ENCODE data around the gene ARHGAP26.

The ARHGAP26 gene

GRCh38 chr5:142789206-142789605, 19.0 kb downstream of the ARHGAP26 start:
- H3K4me2 ChIP-seq (ENCODE audit: low read length) = no peak overlapping the region

GRCh38 chr5:142792012-142792864, 22.1 kb downstream of the ARHGAP26 start:
- Histone ChIP-seq H3K27me3 (ENCODE audit: insufficient read depth, low read length) (no peaks in the 10 kb centered on the region), H3K36me3 (ENCODE audit: insufficient read depth, low read length) (no peaks in the 10 kb centered on the region), H2AFZ (ENCODE audit: low read length) (no peak overlapping the region), H3K4me1 (ENCODE audit: insufficient read depth, low read length, severe bottlenecking) (no peaks in the 10 kb centered on the region), H3K9me2 (ENCODE audit: low read depth, low read length) (no peaks in the 10 kb centered on the region), H3K4me2 (ENCODE audit: low read length) (no peak overlapping the region), H3K27ac (ENCODE audit: low read depth, low read length, poor library complexity, severe bottlenecking) (no peak overlapping the region), H3K9me3 (ENCODE audit: low read length) (no peaks in the 10 kb centered on the region), H3K79me2 (ENCODE audit: insufficient read depth, low read length) (no peaks in the 10 kb centered on the region), H4K20me1 (ENCODE audit: insufficient read depth, low read length) (no peaks in the 10 kb centered on the region), H3K9ac (ENCODE audit: low read length) (no peak overlapping the region), H3F3A (ENCODE audit: insufficient read depth, low read length) (no peaks in the 10 kb centered on the region), H3K4me3 (ENCODE audit: low read depth, low read length, poor library complexity, severe bottlenecking) (no peak overlapping the region)
- TF ChIP-seq CTCF (IDR thresholded peaks at IDR 0.05; ENCODE audit: low read length) = no peak
- TF ChIP-seq EZH2 (IDR thresholded peaks at IDR 0.05; ENCODE audit: borderline replicate concordance, low read length) = no peak

More at GRCh38 chr5:142789206-142789605, 19.0 kb downstream of the ARHGAP26 start:
- Histone ChIP-seq H3K79me2 (ENCODE audit: insufficient read depth, low read length) (no peaks in the 10 kb centered on the region), H3K4me3 (ENCODE audit: low read depth, low read length, poor library complexity, severe bottlenecking) (no peak overlapping the region), H3K9ac (ENCODE audit: low read length) (no peak overlapping the region), H3K27me3 (ENCODE audit: insufficient read depth, low read length) (no peaks in the 10 kb centered on the region), H3K27ac (ENCODE audit: low read depth, low read length, poor library complexity, severe bottlenecking) (no peak overlapping the region), H3K9me3 (ENCODE audit: low read length) (no peaks in the 10 kb centered on the region), H3K4me1 (ENCODE audit: insufficient read depth, low read length, severe bottlenecking) (no peaks in the 10 kb centered on the region), H3F3A (ENCODE audit: insufficient read depth, low read length) (no peaks in the 10 kb centered on the region), H3K9me2 (ENCODE audit: low read depth, low read length) (no peaks in the 10 kb centered on the region), H4K20me1 (ENCODE audit: insufficient read depth, low read length) (no peaks in the 10 kb centered on the region), H3K36me3 (ENCODE audit: insufficient read depth, low read length) (no peaks in the 10 kb centered on the region), H2AFZ (ENCODE audit: low read length) (no peak overlapping the region)
- TF ChIP-seq EZH2 (IDR thresholded peaks at IDR 0.05; ENCODE audit: borderline replicate concordance, low read length) = no peak
- no peak for TF ChIP-seq CTCF (IDR thresholded peaks at IDR 0.05; ENCODE audit: low read length)

DNA sequence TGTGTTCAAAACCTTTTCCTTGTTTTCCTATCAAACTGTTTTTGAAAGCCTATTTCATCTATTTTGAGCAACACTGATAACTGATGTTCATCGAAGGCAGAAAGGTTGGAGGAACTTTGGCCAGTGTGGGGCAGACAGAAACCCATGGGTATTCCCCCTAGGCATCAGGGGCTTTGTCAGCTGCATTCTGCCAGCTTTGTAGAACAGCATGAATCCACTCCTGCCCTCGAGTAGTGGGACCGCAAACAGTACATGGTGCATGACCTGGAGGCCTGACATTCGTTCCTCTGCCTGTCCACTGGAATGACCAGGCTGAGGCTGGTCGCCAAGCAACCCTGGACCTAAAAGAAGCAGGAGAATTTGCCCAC, 22.7 kb downstream of the ARHGAP26 start:
- Histone ChIP-seq H3K79me2 (ENCODE audit: insufficient read depth, low read length) (no peaks in the 10 kb centered on the region), H3K9me2 (ENCODE audit: low read depth, low read length) (no peaks in the 10 kb centered on the region), H3K9me3 (ENCODE audit: low read length) (no peaks in the 10 kb centered on the region), H3K36me3 (ENCODE audit: insufficient read depth, low read length) (no peaks in the 10 kb centered on the region), H3K4me3 (ENCODE audit: low read depth, low read length, poor library complexity, severe bottlenecking) (no peak overlapping the region), H3K4me1 (ENCODE audit: insufficient read depth, low read length, severe bottlenecking) (no peaks in the 10 kb centered on the region), H2AFZ (ENCODE audit: low read length) (no peak overlapping the region), H3K4me2 (ENCODE audit: low read length) (no peak overlapping the region), H3F3A (ENCODE audit: insufficient read depth, low read length) (no peaks in the 10 kb centered on the region), H3K27ac (ENCODE audit: low read depth, low read length, poor library complexity, severe bottlenecking) (no peak overlapping the region), H3K27me3 (ENCODE audit: insufficient read depth, low read length) (no peaks in the 10 kb centered on the region), H3K9ac (ENCODE audit: low read length) (no peak overlapping the region), H4K20me1 (ENCODE audit: insufficient read depth, low read length) (no peaks in the 10 kb centered on the region)
- TF ChIP-seq EZH2 (IDR thresholded peaks at IDR 0.05; ENCODE audit: borderline replicate concordance, low read length) (no peak), CTCF (IDR thresholded peaks at IDR 0.05; ENCODE audit: low read length) (no peak)
